SU-DHL-6 (cell line): ENCODE results near the gene SPRYD7.

ENCODE experiments used
- H2AFZ ChIP-seq: fragments of 200-600 bp; sonication (generic); 2 replicates; pipeline ENCODE4 v1.6.1; 2014; ENCODE audit warnings: low read depth, mild to moderate bottlenecking, moderate library complexity, mixed read lengths, antibody characterized with exemption, low read length; ENCODE audit not compliant: severe bottlenecking
- H3F3A ChIP-seq: fragments of 200-600 bp; shearing (Covaris generic); 2 replicates; pipeline ENCODE4 v1.6.0; 2016; ENCODE audit warnings: antibody characterized with exemption, mild to moderate bottlenecking; ENCODE audit not compliant: insufficient read depth
- H3K27ac ChIP-seq: fragments of 200-600 bp; sonication (generic); 2 replicates; pipeline ENCODE4 v1.5.1; 2016; ENCODE audit warnings: low read depth, mild to moderate bottlenecking, low read length, moderate library complexity, mixed read lengths
- H3K27me3 ChIP-seq: fragments of 200-600 bp; sonication (generic), shearing (Covaris generic); 2 replicates; pipeline ENCODE4 v1.6.0; 2014; ENCODE audit warnings: mild to moderate bottlenecking, low read length
- H3K36me3 ChIP-seq: fragments of 200-600 bp; sonication (generic); 2 replicates; pipeline ENCODE4 v1.6.1; 2014; ENCODE audit warnings: mild to moderate bottlenecking, low read length, mixed read lengths
- H3K4me2 ChIP-seq: fragments of 300-600, 200-600 bp; shearing (Covaris generic), sonication (generic); 2 replicates; pipeline ENCODE4 v1.6.0; 2014; ENCODE audit warnings: low read length, low read depth, mild to moderate bottlenecking; ENCODE audit not compliant: poor library complexity, severe bottlenecking
- H3K4me3 ChIP-seq: fragments of 200-600 bp; sonication (generic); 2 replicates; pipeline ENCODE4 v1.5.1; 2014; ENCODE audit warnings: antibody characterized with exemption, low read length, mild to moderate bottlenecking, mixed read lengths; ENCODE audit not compliant: insufficient read depth, poor library complexity, severe bottlenecking
- H3K79me2 ChIP-seq: fragments of 200-600 bp; sonication (generic); 2 replicates; pipeline ENCODE4 v1.6.1; 2014; ENCODE audit warnings: mild to moderate bottlenecking, low read length, moderate library complexity; ENCODE audit not compliant: insufficient read depth
- H3K9ac ChIP-seq: fragments of 200-600 bp; sonication (generic); 2 replicates; pipeline ENCODE4 v1.7.0; 2014; ENCODE audit warnings: mild to moderate bottlenecking, low read length
- H3K9me2 ChIP-seq: fragments of 200-600 bp; sonication (generic); replicated peaks from 2 replicates; pipeline ENCODE4 v1.6.1; 2014; ENCODE audit warnings: low read length; ENCODE audit not compliant: insufficient read depth
- H3K9me3 ChIP-seq: fragments of 200-600 bp; sonication (generic); 2 replicates; pipeline ENCODE4 v1.6.1; 2014; ENCODE audit warnings: low read length, mixed read lengths; ENCODE audit not compliant: insufficient read depth
- H4K20me1 ChIP-seq: fragments of 200-600 bp; sonication (generic); 2 replicates; pipeline ENCODE4 v1.6.1; 2014; ENCODE audit warnings: low read depth, mild to moderate bottlenecking, antibody characterized with exemption, low read length, moderate library complexity, mixed read lengths
- EZH2phosphoT487 ChIP-seq: fragments of 200-600 bp; sonication (generic), shearing (Covaris generic); conservative IDR thresholded peaks from 2 replicates; pipeline ENCODE4 v1.6.1; 2018; ENCODE audit warnings: mild to moderate bottlenecking, antibody characterized with exemption, low read length, moderate library complexity, mixed read lengths
- TF ChIP-seq, protein P1 (sequence below): fragments of 200-600 bp; sonication (generic); IDR thresholded peaks from one replicate; pipeline ENCODE4 v1.5.1; 2017; ENCODE audit warnings: antibody characterized with exemption, mild to moderate bottlenecking, low read length, moderate library complexity; ENCODE audit not compliant: insufficient read depth, poor library complexity, severe bottlenecking

SPRYD7 gene

GRCh38 chr13:49914947-49915346 lies 21.2 kb downstream of the SPRYD7 start:
- H3K27ac ChIP-seq, result no peak overlapping the region
- TF ChIP-seq, protein P1, sequence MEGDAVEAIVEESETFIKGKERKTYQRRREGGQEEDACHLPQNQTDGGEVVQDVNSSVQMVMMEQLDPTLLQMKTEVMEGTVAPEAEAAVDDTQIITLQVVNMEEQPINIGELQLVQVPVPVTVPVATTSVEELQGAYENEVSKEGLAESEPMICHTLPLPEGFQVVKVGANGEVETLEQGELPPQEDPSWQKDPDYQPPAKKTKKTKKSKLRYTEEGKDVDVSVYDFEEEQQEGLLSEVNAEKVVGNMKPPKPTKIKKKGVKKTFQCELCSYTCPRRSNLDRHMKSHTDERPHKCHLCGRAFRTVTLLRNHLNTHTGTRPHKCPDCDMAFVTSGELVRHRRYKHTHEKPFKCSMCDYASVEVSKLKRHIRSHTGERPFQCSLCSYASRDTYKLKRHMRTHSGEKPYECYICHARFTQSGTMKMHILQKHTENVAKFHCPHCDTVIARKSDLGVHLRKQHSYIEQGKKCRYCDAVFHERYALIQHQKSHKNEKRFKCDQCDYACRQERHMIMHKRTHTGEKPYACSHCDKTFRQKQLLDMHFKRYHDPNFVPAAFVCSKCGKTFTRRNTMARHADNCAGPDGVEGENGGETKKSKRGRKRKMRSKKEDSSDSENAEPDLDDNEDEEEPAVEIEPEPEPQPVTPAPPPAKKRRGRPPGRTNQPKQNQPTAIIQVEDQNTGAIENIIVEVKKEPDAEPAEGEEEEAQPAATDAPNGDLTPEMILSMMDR, result no peak
- no peak for TF ChIP-seq EZH2phosphoT487
- H3K9me2 ChIP-seq, result no peaks in the 10 kb centered on the region
- no peak overlapping the region for H3K9ac ChIP-seq
- no peaks in the 10 kb centered on the region for H3K9me3 ChIP-seq
- H3K27me3 ChIP-seq, result no peaks in the 10 kb centered on the region
- no peaks in the 10 kb centered on the region for H4K20me1 ChIP-seq
- peaks cover 5% of the 10 kb centered on the region; the same call in 1 of the 2 replicates for H3K36me3 ChIP-seq
- H3K4me3 ChIP-seq, result no peak overlapping the region
- H3F3A ChIP-seq, result no peaks in the 10 kb centered on the region; the same call in 1 of the 2 replicates
- no peak overlapping the region for H3K4me2 ChIP-seq
- H3K79me2 ChIP-seq, result no peaks in the 10 kb centered on the region
- H2AFZ ChIP-seq, result no peak overlapping the region

DNA sequence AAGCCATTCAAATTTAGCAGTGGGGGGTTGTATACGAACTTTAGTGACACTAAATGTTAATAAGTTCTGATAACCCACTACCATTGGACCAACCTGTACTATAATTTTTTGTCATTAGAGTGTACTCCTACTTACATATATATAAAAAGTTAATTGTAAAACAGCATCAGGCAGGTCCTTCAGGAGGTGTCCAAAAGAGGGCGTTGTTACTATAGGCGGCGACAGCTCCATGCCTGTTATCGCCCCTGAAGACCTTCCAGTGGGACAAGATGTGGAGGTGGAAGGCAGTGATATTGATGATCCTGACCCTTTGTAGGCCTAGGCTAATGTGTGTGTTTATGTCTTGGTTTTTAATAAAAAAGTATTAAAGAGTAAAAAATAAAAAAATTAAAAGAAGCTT lies 27.5 kb downstream of the SPRYD7 start:
- no peak overlapping the region for H3K4me2 ChIP-seq
- no peak overlapping the region for H3K27ac ChIP-seq
- H3K36me3 ChIP-seq, result no peaks in the 10 kb centered on the region
- TF ChIP-seq EZH2phosphoT487, result no peak
- TF ChIP-seq, protein P1, result peak; percentile 11
- no peak overlapping the region for H2AFZ ChIP-seq
- H3K9ac ChIP-seq, result no peak overlapping the region
- no peaks in the 10 kb centered on the region for H3K9me2 ChIP-seq
- H3K79me2 ChIP-seq, result no peaks in the 10 kb centered on the region
- H3K4me3 ChIP-seq, result no peak overlapping the region
- no peaks in the 10 kb centered on the region for H3K27me3 ChIP-seq
- H3K9me3 ChIP-seq, result no peaks in the 10 kb centered on the region
- H3F3A ChIP-seq, result no peaks in the 10 kb centered on the region; the same call in 1 of the 2 replicates
- no peaks in the 10 kb centered on the region for H4K20me1 ChIP-seq

GRCh38 chr13:49904729-49905456 lies 31.2 kb downstream of the SPRYD7 start:
- Histone ChIP-seq H4K20me1 (no peaks in the 10 kb centered on the region), H3K79me2 (no peaks in the 10 kb centered on the region), H3K4me2 (no peak overlapping the region), H3K9me3 (no peaks in the 10 kb centered on the region), H3K27me3 (no peaks in the 10 kb centered on the region), H3K27ac (no peak overlapping the region), H2AFZ (no peak overlapping the region), H3K9ac (no peak overlapping the region), H3F3A (no peaks in the 10 kb centered on the region), H3K4me3 (no peak overlapping the region), H3K9me2 (no peaks in the 10 kb centered on the region), H3K36me3 (no peaks in the 10 kb centered on the region)
- no peak for TF ChIP-seq EZH2phosphoT487
- TF ChIP-seq, protein P1, result no peak
